OCI-LY7 (cell line): ENCODE results near the gene GRAP. TPM values are rescaled to one million over a fixed set of nuclear protein-coding genes. Genes with fewer than 3 reads are reported as not detected.

Experiments
- BruUV-seq: library from RNA; stranded (reverse); fragments of 400-500 nt; replicated peaks from 2 replicates; lab custom pipeline; 2021; lab: Mats Ljungman, UMichigan
- CTCF ChIA-PET: fragments of 300-600 bp; sonication (Branson Sonifier 250); formaldehyde crosslinking; loops from one replicate; lab custom pipeline; 2022; ENCODE audit warnings: antibody characterized with exemption; ENCODE audit not compliant: unreplicated experiment; lab: Charles Lee
- POLR2A ChIA-PET: fragments of 300-600 bp; sonication (Branson Sonifier 250); formaldehyde crosslinking; loops from one replicate; lab custom pipeline; 2022; ENCODE audit warnings: antibody characterized with exemption; lab: Charles Lee
- DNase-seq: peaks from one replicate; pipeline ENCODE4 v3.0.0-alpha.2; 2015; ENCODE audit warnings: low spot score
- H2AFZ ChIP-seq: fragments of 200-600 bp; sonication (generic), shearing (Covaris generic); 2 replicates; pipeline ENCODE4 v1.6.1; 2014; ENCODE audit warnings: mild to moderate bottlenecking, antibody characterized with exemption, low read length, moderate library complexity
- H3K27ac ChIP-seq: fragments of 200-600 bp; sonication (generic); 2 replicates; pipeline ENCODE4 v1.5.1; 2014; ENCODE audit warnings: mixed run types, low read depth, mild to moderate bottlenecking, moderate library complexity, low read length, inconsistent platforms; ENCODE audit not compliant: poor library complexity, severe bottlenecking
- H3K36me3 ChIP-seq: fragments of 200-600 bp; sonication (generic); 2 replicates; pipeline ENCODE4 v1.6.1; 2014; ENCODE audit warnings: mild to moderate bottlenecking, antibody characterized with exemption, low read length, moderate library complexity, mixed read lengths; ENCODE audit not compliant: insufficient read depth
- H3K4me1 ChIP-seq: fragments of 200-600 bp; sonication (generic); 2 replicates; pipeline ENCODE4 v1.5.1; 2014; ENCODE audit warnings: mild to moderate bottlenecking, low read length; ENCODE audit not compliant: insufficient read depth, poor library complexity, severe bottlenecking
- H3K4me2 ChIP-seq: fragments of 200-600 bp; sonication (generic); 2 replicates; pipeline ENCODE4 v1.6.1; 2014; ENCODE audit warnings: mild to moderate bottlenecking, low read length
- H3K4me3 ChIP-seq: fragments of 200-600 bp; sonication (generic); 2 replicates; pipeline ENCODE4 v1.5.1; 2014; ENCODE audit warnings: mild to moderate bottlenecking, low read depth, low read length; ENCODE audit not compliant: poor library complexity, severe bottlenecking
- H3K79me2 ChIP-seq: fragments of 200-600 bp; sonication (generic); 2 replicates; pipeline ENCODE4 v1.6.1; 2016; ENCODE audit warnings: low read depth, mild to moderate bottlenecking, low read length, moderate library complexity, mixed read lengths; ENCODE audit not compliant: insufficient read depth
- H3K9me2 ChIP-seq: fragments of 200-600 bp; sonication (generic); 2 replicates; pipeline ENCODE4 v1.6.1; 2016; ENCODE audit warnings: mild to moderate bottlenecking, low read length, mixed read lengths; ENCODE audit not compliant: insufficient read depth
- H3K9me3 ChIP-seq: fragments of 200-600 bp; sonication (generic); 2 replicates; pipeline ENCODE4 v1.6.1; 2014; ENCODE audit warnings: mild to moderate bottlenecking, mixed run types, low read length, mixed read lengths
- H4K20me1 ChIP-seq: fragments of 200-600 bp; sonication (generic); 2 replicates; pipeline ENCODE4 v1.6.1; 2014; ENCODE audit warnings: mild to moderate bottlenecking, antibody characterized with exemption, low read length, moderate library complexity, mixed read lengths; ENCODE audit not compliant: insufficient read depth
- EZH2phosphoT487 ChIP-seq: fragments of 200-600 bp; sonication (generic); IDR thresholded peaks from 2 replicates; pipeline ENCODE4 v1.6.1; 2018; ENCODE audit warnings: low read depth, borderline replicate concordance, mild to moderate bottlenecking, mixed run types, antibody characterized with exemption, low read length, moderate library complexity, mixed read lengths
- intact Hi-C: fragments of 100-400 bp; cut with micrococcal nuclease; formaldehyde crosslinking; loops from one replicate; pipeline ENCODE4 v1.10.0; 2022; ENCODE audit not compliant: unreplicated experiment
- total RNA-seq, 2 experiments: library from RNA; depleted of rRNA in 1 of 2; stranded (reverse); fragments of >200 nt in 1 of 2; shearing (Covaris generic) in 1 of 2; gene quantifications; 2 replicates each; pipeline ENCODE4 v1.2.3, GENCODE V29; 2014 to 2022
- TF ChIP-seq, protein P1 (sequence below): fragments of 200-600 bp; sonication (generic); conservative IDR thresholded peaks from 2 replicates; pipeline ENCODE4 v1.5.1; 2014; ENCODE audit warnings: mild to moderate bottlenecking, antibody characterized with exemption, low read length, moderate library complexity, mixed read lengths

The GRAP gene
- total RNA-seq, 2 experiments from 2014 or later = 154 to 221 TPM

DNA sequence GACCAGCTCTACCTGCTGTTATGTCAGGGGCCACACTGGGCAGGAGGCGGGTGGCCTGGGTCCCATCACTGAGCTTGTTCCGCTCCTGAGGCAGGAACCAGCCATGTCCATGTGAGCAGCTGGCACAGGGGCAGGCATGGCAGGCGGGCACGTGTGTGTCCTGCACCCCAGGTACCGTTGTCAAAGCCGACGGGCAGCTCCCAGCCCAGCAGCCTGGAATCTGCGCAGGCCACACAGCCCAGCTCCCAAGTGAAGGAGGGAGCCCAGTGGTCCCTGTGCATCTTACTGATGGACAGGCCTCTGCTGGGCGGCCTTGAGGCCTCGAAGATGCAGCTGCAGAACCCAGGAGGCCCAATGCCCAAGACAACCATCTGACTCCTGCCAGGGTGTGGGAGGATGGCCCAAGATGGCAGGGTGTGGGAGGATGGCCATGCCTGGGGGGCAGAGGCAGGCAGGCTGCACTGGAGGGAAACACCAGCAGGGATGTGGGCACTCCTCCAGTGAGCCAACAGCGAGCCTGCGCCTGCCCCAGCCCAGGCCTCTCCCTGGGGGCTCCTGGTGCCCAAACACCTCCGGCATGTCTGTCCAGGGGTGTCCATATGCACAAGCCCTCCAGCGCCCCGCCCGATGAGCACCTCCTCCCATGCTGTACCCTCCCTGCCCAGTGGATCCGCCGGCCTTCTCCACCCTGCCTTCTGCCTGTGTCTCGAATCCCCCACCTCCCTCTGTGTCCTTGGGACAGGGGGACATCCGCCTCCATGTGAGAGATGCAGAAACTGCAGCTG lies 55.0 kb downstream of the GRAP start:
- intact Hi-C loops = no loop called here
- POLR2A ChIA-PET = no interaction called here
- H3K9me2 ChIP-seq = no peaks in the 10 kb centered on the region
- H3K4me3 ChIP-seq = no peak overlapping the region
- no peak for TF ChIP-seq EZH2phosphoT487
- TF ChIP-seq, protein P1, sequence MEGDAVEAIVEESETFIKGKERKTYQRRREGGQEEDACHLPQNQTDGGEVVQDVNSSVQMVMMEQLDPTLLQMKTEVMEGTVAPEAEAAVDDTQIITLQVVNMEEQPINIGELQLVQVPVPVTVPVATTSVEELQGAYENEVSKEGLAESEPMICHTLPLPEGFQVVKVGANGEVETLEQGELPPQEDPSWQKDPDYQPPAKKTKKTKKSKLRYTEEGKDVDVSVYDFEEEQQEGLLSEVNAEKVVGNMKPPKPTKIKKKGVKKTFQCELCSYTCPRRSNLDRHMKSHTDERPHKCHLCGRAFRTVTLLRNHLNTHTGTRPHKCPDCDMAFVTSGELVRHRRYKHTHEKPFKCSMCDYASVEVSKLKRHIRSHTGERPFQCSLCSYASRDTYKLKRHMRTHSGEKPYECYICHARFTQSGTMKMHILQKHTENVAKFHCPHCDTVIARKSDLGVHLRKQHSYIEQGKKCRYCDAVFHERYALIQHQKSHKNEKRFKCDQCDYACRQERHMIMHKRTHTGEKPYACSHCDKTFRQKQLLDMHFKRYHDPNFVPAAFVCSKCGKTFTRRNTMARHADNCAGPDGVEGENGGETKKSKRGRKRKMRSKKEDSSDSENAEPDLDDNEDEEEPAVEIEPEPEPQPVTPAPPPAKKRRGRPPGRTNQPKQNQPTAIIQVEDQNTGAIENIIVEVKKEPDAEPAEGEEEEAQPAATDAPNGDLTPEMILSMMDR = no peak
- no peak for DNase-seq
- H4K20me1 ChIP-seq = no peaks in the 10 kb centered on the region
- H3K27ac ChIP-seq = no peak overlapping the region
- H3K4me2 ChIP-seq = no peak overlapping the region
- H3K79me2 ChIP-seq = no peaks in the 10 kb centered on the region
- CTCF ChIA-PET = interaction anchor here (0.8 kb wide), 1 partner anchor 31 kb away, joined by 3 read pairs; no protein-coding TSS in a partner anchor
- peaks cover 14% of the 10 kb centered on the region for H3K4me1 ChIP-seq
- no TSS peak for BruUV-seq
- H3K9me3 ChIP-seq = peaks cover 4% of the 10 kb centered on the region; the same call in 1 of the 2 replicates
- H2AFZ ChIP-seq = no peak overlapping the region
- peaks cover 2% of the 10 kb centered on the region; the same call in 1 of the 2 replicates for H3K36me3 ChIP-seq

DNA sequence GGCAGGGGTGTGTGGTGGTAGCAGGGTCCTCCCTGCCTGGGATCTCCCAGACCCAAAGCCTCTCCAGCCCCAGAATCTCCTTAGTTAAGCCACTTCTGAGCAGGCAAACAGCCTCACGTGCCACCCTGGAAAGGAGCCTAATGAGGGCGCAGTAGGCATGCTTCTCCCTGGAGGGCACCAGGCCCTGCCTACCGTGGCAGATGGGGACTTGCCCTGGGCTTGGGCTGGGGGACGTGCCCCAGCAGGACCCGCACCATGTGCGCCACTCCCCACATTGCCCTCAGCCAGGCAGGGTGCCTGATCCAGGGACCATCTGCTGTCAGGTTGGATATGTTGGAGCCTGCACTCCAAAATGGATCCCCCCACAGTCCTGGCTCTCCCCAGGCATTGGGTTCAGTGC lies 56.4 kb downstream of the GRAP start:
- intact Hi-C loops = no loop called here
- ChIA-PET CTCF (no interaction called here), POLR2A (interaction anchor here (1.7 kb wide), 1 partner anchor 11 kb away, joined by 4 read pairs; no protein-coding TSS in a partner anchor)

More for the DNA sequence above, 56.4 kb downstream of the GRAP start:
- Histone ChIP-seq H3K9me3 (peaks cover 4% of the 10 kb centered on the region; the same call in 1 of the 2 replicates), H3K27ac (no peak overlapping the region), H3K4me3 (no peak overlapping the region), H2AFZ (no peak overlapping the region), H3K79me2 (no peaks in the 10 kb centered on the region), H3K36me3 (no peaks in the 10 kb centered on the region; the same call in 1 of the 2 replicates), H3K9me2 (no peaks in the 10 kb centered on the region), H3K4me2 (no peak overlapping the region), H3K4me1 (peaks cover 14% of the 10 kb centered on the region), H4K20me1 (no peaks in the 10 kb centered on the region)
- BruUV-seq = no TSS peak
- TF ChIP-seq EZH2phosphoT487 = no peak
- TF ChIP-seq, protein P1 = no peak
- DNase-seq = no peak
